Neutrophil (primary cell): Measurements from ENCODE around the gene ALKAL2.

Experiments
- H3K27ac ChIP-seq: fragments of 200-600 bp; sonication (generic); 2 replicates; pipeline ENCODE4 v1.5.1; 2016; ENCODE audit warnings: mild to moderate bottlenecking, moderate library complexity
- H3K27me3 ChIP-seq: fragments of 200-600 bp; sonication (generic); 2 replicates; pipeline ENCODE4 v1.6.0; 2016; ENCODE audit warnings: mild to moderate bottlenecking
- H3K36me3 ChIP-seq: fragments of 200-600 bp; sonication (generic); 2 replicates; pipeline ENCODE4 v1.5.1; 2017
- H3K4me1 ChIP-seq, 2 experiments: fragments of 200-600 bp in 1 of 2; sonication (generic) in 1 of 2; 1 replicate in 1 of 2; 2 replicates in 1 of 2; pipeline versions ENCODE4 v1.5.1 to v1.6.1; 2013 to 2016; ENCODE audit warnings: low read depth in 1 of 2, low read length in 1 of 2, mild to moderate bottlenecking in 1 of 2, moderate library complexity in 1 of 2; ENCODE audit not compliant: control insufficient read depth in 1 of 2, insufficient read depth in 1 of 2
- H3K4me3 ChIP-seq, 2 experiments: fragments of 200-600 bp in 1 of 2; sonication (generic) in 1 of 2; 1 replicate in 1 of 2; 2 replicates in 1 of 2; pipeline ENCODE4 v1.5.1; 2013 to 2016; ENCODE audit warnings: low read depth in 1 of 2, low read length in 1 of 2, mild to moderate bottlenecking in 1 of 2, moderate library complexity in 1 of 2
- H3K9me3 ChIP-seq: fragments of 200-600 bp; sonication (generic); 2 replicates; pipeline ENCODE4 v1.5.1; 2016
- CTCF ChIP-seq: fragments of 200-600 bp; sonication (generic); IDR thresholded peaks from 2 replicates; pipeline ENCODE4 v1.5.1; 2016; ENCODE audit warnings: antibody characterized with exemption

ALKAL2 gene

GRCh38 chr2:305366-305765 lies 17.5 kb upstream of the ALKAL2 start:
- no peak overlapping the region for H3K4me3 ChIP-seq
- H3K9me3 ChIP-seq, result no peaks in the 10 kb centered on the region
- TF ChIP-seq CTCF, result no peak
- no peaks in the 10 kb centered on the region for H3K36me3 ChIP-seq
- H3K4me1 ChIP-seq, result no peaks in the 10 kb centered on the region
- no peaks in the 10 kb centered on the region for H3K27me3 ChIP-seq
- H3K27ac ChIP-seq, result no peak overlapping the region

DNA sequence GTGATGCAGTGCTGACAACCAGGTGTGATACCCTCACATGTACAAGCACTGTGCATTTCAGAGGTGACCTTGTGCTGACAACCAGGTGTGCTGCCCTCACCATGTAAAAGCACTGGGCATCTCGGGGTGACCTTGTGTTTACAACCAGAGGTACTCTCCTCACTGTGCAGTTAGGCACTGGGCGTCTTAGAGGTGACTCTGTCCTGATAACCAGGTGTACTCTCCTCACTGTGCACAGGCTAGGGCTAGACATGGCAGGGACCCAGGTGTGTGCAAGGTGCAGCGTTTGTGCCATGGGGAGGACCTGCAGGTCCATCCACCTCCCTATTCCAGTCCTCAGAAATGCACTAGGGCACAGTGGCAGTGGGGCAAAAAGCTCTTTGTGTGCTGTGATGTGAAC lies 8.5 kb upstream of the ALKAL2 start:
- Histone ChIP-seq H3K36me3 (no peaks in the 10 kb centered on the region), H3K4me3 (no peak overlapping the region), H3K27ac (no peak overlapping the region), H3K9me3 (no peaks in the 10 kb centered on the region), H3K27me3 (peaks cover 56% of the 10 kb centered on the region), H3K4me1 (no peaks in the 10 kb centered on the region)
- no peak for TF ChIP-seq CTCF

DNA sequence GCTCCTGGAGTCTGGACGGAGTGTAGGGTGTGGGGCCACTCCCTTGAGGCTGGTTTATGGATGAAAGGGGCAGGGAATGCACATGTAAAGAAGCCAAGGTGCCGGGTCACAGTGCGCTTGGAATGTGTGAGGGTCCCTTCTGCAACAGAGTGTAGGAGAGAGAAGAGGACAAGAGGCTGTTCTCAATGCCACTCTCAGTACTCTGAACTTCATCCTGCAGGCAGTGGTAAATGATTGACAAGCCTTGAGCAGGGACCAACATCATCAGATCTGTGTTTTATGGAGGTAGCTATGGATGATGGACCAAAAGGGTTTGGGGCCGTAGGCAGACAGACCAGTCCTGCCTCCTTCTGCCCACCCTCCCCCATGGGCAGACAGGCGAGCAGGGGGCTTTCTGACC lies 7.2 kb upstream of the ALKAL2 start:
- Histone ChIP-seq H3K9me3 (no peaks in the 10 kb centered on the region), H3K4me3 (no peak overlapping the region), H3K4me1 (no peaks in the 10 kb centered on the region), H3K36me3 (no peaks in the 10 kb centered on the region), H3K27ac (no peak overlapping the region), H3K27me3 (peaks cover 68% of the 10 kb centered on the region)
- no peak for TF ChIP-seq CTCF

DNA sequence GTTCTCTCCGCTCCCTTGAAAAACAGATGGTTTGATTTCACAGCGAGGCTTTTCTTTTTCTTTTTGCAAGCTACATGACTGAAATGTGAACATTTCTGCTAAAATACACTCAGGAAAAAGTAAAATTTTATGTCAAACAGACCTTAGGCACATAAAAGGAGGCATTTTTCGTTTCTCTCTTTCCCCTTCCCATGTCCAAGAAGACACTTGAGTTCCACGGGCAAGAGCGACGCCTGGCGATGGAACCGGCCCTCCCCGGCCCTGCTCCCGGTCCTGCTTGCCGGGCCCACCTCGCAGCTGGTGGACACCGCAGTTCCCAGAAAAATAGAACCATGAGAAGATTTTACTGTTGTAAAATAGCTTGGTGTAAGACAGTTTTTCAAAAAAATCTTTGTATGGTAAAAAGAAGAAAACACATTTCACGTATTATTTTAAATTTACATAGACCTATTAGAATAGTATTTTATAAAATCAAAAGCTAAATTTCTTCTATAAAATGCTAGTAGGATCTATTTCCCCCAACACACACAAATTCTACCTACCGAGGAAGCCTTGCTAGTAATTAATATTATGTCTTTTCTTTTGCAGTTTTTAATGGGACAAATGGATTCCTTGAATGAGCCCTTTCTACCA lies 2.3 kb upstream of the ALKAL2 start:
- peaks cover 0 to 20% of the 10 kb centered on the region in 2 experiments for H3K4me1 ChIP-seq
- H3K9me3 ChIP-seq, result no peaks in the 10 kb centered on the region
- H3K4me3 ChIP-seq, result no peak overlapping the region
- H3K27ac ChIP-seq, result no peak overlapping the region
- H3K27me3 ChIP-seq, result peaks cover 87% of the 10 kb centered on the region
- no peak for TF ChIP-seq CTCF
- no peaks in the 10 kb centered on the region for H3K36me3 ChIP-seq

DNA sequence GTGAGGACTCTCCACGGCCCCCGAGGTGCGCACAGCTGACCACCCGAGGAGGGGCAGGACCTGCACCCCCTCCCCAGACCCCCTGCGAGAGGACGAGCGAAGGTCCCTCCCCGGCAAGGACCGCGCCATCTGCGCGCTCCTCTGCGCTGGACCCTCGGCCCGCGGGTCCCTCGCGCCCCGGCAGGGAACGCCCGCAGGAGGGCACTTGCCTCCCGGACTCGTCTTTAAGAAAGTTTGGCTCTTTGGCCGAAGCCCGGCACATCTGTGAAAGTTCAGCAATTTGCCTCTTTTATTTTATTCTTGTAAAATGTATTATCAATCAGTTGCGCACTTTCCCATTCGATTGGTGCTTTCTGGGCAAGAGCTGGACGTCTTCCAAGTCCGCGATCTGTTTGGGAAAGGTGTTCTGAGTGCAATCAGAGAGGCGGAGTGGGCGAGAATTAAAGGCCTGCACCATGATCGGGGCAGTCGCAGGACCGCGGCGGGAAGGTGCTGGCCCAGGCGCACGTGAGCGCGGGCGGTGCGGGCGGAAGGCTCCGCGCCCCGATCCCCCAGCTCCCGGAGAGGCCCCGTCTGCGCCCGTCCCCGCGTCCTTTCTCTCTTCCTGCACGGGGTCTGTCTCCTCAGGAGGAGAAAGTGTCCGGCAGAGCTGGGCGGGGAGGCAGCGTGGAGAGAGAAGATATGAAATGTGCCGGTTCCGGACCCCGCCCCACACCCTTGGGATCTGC lies 1.6 kb upstream of the ALKAL2 start:
- no peaks in the 10 kb centered on the region for H3K36me3 ChIP-seq
- H3K27me3 ChIP-seq, result peaks cover 88% of the 10 kb centered on the region
- no peak overlapping the region for H3K27ac ChIP-seq
- no peak overlapping the region for H3K4me3 ChIP-seq
- no peaks in the 10 kb centered on the region for H3K9me3 ChIP-seq
- H3K4me1 ChIP-seq, result peaks cover 0 to 20% of the 10 kb centered on the region in 2 experiments
- no peak for TF ChIP-seq CTCF
